ENCODE results near the gene YKT6.

The YKT6 gene

DNA sequence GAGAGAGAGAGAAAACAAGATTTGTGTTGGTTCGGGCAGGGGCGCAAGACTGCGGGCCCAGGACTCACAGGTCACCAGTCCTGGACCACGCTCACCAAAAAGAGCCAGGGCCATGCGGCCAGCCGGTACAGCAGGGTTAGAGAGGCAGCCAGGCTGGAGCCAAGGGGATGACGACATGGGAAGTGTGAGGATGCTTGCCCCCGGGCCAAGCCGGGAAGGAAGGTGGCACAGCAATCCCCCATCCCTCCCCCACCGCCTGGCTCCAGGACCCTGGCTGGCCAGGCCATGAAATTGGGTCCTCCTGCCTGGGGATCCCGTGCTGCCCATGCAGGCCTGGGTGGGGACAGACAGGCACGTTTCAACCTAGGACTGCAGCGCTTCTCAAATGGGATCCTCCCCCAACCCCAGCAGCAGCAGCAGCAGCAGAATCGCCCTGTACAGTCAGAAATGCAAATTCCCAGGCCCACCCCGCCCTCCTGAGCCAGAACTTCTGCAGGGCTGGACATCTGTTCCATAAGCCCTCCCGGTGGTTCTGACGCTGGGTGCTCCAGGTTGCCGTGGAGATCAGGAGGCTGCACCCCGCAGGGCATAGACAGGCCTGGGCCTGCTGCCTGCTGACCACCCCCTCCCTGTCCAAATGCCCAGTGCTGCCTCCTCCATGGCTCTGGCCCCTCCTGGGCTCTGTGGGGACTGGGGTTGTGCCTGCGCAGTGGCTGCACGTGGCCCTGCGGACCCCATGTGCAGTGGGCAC lies 35.0 kb downstream of the YKT6 start:
- no peak for DNase-seq

DNA sequence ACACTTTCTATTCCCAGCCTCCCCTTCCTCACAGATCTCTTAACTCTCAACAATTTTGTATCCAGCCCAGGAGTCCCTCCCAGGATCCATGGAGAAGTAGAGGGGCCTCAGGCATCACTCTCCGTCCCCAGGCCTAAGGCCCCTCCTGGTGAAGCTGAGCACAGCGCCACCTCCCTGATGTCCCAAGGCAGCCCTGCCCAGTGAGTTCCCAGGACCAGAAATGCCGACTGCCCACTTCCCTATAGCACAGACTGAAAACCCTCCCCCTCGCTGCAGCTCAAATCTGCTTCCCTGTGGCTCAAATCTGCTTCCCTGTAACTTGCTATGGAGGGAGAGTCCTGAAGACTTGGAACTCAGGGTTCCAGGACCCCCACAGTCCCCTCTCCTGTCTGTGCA lies 35.6 kb downstream of the YKT6 start:
- DNase-seq, result no peak

DNA sequence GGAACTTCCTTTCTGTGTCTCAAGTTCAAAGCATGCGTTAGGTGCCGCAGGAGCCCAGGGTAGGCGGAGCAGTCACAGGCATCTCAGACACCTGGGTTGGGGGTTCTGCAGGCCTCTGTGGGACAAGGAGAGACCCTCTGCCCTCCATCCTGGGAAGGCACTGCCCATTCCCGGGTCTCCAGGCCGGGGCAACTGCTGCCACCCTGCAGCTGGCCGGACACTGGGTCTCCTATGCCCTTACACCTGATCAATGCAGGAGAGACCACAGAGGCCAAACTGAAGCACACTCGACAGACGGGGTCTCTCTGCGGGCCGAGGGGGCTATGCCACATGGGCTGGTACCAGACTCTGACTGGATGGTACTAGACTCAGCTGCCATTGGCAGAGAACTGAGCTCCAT lies 36.9 kb downstream of the YKT6 start:
- no peak for DNase-seq

DNA sequence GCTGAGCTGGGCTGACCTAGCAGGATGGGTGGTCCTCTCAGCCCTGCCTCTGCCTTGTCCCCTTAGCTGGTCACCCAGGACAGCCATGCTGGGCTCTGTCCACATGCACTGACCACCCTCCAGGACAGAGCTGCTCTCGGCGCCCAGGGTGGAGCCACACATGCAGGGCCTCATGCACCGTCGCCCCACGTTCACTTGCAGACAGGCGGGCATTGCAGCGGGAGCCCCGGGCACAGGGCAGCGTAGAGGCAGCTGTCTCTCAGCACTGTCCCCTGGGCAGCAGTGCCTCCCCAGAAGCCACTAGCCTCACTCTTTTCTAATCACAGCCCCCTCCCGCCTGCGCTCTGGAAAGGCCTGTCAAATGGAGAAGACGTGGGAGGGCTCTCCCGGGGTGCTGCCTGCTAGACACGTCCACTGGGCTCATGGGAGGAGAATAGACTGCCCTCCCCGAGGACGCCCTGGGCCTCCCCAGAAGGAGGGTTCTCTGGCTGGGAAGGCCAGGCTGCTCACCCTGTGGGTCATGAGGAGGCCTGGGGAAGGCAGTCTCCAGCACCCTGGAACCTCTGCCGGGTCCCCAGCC lies 37.4 kb downstream of the YKT6 start:
- DNase-seq, result no peak

DNA sequence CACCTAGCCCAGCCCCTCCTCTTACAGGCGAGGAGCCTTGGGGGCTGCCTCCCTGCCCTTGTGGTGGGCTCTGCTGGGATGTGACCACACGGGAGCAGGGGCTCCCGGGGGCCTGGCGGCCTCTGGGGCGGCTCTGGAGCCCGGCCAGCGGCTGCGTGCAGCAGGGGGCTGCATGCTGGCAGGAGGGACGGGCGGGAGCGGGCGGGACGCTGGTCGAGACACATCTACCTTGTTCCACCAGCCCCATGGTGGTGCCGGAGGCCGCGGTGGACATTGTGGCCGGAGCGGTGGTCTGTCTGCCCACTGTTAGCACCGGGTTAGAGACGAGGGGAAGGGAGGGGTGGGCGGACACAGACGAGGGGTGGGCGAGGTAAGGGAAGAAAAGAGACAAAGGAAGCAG lies 38.6 kb downstream of the YKT6 start:
- DNase-seq, result no peak

DNA sequence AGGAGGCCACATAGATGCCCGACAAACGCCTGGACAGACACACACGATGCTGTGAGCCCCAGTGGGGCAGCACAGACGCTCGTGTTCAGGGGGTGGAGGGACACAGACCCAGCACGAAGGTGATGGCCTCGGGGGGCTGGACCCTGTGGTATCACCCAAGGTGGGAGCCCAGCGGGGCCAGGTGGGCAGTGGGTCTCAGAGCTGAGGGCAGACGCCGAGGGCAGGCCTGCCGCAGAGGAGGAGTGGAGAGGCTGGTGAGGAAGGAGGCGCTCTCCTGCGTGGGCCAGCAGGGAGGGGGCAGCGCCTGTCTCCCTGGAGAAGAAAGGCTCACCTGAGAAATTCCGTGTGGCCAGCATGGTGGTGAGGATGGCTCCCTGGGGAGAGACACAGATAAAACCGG lies 39.6 kb downstream of the YKT6 start:
- no peak for DNase-seq

DNA sequence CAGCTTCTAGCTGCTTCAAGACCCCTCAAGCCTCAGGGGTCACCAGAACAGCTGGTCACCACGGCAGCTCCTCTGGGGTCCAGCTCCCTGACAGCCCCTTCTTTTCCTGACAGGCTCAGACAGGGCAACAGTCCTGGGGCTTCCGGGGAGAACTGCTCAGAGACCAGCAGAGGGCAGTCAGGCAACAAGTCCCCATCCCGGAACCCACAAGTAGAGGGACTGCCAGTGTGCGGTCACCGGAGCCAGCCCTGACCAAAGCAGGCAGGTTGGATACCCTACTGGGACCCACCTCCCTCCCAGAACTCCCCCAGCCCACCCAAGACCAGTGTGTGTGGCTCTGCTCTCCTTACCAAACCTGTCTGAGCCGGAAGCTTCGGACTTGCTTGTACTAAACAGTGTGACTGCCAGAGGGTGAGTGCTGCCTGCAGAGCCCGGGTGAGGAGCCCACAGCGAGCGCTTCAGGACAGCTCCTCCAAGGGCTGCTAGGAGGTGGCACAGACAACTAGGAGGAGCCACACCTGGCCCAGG lies 40.3 kb downstream of the YKT6 start:
- peak; percentile 72 for DNase-seq

DNA sequence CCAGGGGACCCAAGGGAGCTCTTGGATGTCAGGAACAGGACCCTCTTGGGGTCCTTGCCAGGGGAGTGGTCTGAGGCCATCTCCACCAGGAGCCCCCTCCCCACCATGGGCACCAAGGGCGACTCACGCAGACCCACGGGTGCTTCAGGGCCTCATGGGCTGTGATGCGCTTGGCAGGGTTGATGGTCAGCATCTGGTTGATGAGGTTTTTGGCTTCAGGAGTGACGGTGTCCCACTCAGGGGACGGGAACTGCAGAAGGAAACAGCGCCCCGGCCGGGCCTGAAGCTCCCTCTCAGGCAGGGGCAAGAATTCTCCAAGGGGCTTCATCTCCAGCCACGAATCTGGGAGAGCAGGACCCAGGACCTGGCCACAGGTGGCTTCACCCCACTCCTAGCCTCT lies 41.3 kb downstream of the YKT6 start:
- no peak for DNase-seq

DNA sequence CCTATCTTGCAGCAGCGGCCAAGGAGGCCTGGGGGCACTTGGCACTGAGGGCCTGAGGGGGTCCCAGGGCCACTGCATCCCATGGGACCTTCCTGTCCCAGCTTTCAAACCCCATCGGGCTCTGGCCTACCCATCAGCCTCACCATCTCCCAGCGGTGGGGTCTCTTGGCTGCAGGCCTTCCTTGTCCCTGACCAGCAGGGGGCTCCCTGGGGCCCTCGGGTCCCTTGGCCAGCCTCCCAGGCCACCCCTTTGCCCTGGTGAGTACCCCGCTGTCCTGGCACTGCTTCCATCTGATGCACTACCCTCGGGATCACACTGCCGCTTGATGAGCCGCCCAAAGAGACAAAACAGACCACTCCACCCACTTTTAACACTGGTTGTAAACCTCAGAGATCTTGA lies 43.5 kb downstream of the YKT6 start:
- peak; percentile 71 for DNase-seq

DNA sequence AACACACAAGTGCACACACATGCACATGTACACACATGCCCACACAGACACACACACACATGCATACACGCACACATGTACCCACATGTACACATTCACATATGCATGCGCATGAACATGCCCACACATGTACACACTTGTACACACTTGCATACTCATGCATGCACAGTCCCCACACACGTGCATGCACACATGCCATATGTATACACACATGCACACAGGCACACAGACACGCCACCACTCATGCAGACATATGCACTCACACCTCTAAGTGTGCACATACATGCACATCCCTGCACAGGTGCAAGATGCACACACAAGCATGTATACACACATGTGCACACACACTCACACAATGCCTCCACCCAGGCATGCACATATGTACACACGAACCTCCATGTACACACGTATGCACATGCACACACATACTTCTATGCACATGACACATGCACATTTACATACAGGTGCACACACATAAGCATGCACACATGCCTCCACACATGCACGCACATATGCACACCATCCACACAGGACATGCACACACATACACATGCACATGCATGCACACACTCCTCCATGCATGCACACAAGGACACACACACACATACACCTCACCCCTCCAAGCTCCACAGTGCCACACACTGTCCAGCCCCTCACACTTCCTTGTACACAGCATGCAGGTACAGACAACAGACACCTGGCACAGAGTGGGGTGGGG lies 45.8 kb downstream of the YKT6 start:
- DNase-seq, result no peak

DNA sequence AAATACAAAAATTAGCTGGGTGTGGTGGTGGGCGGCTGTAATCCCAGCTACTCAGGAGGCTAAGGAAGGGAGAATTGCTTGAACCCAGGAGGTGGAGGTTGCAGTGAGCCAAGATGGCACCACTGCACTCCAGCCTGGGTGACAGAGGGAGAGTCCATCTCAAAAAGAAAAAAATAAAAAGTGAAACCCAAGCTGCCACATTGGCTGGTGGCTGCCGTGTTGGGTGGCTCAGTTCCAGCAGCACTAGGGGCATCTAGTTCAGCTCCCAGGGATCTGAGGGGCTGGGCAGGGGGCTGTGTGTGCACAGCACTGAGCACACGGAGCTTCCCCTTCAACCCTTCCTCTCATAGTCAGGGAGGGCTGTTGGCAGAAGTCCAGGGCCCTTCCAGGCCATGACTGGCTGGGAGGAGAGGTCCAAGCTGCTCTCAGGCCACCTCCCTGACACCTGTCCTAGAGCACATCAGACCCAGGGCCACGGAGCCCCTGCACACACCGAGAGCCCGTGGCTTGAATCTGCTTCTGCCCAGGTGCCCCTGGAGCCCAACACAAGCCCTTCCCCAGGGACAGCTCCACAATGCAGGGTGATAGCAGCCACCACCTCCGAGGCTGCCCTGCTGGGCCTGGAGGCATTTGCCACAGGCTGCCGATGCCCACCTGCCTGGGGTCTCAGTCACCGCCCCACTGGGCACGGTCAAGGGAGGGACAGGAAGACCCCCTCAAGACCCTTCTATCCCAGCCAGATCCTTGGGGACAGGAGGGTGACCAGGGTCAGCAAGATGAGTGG lies 47.3 kb downstream of the YKT6 start:
- DNase-seq, result no peak

DNA sequence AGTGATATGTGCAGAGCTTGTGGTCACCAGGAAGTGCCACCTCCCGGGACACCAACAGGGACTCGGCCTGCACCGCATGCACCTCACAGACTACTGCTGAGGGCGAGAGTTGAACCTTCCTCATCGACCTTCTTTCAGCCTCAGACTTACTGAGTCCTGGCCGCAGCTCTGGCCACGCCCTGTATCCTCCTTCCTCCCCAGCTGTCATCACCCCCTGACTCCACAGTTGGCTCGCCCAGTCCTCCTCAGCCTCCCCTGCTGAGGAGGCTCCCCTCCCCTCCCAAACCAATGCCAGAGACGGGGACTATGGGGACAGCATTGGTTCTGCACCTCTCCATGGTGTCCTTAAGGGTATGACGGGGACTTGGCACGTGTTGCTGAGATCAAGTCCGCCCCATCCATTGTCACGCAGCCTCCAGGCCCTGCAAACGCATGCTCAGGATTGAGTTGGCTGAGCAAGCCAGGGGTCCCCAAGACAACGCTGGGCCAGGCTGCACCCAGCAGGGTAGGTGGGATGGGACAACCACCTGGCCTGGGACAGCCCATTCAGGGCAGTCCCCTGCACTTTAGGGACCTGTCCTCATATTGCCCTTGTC lies 49.0 kb downstream of the YKT6 start:
- no peak for DNase-seq

DNA sequence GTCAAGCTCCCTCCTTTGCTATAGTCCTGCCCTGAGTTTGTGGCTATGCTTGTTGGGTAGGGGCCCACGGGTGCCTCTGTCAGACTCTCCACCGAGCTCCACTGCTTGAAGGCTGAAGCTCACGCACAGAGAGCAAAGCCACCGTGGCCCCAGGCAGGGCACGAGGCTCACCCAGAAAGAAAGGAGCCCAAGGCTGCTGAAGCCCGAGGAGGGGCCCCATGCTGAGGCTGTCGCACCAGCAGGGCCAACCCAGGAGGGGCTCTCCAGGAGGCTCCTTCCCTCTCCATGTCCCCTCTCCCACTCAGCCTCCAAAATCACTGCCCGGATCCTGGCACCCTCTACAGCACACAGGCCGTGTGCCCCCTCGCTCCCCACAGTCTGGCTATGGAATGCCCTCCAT lies 50.5 kb downstream of the YKT6 start:
- DNase-seq, result no peak

DNA sequence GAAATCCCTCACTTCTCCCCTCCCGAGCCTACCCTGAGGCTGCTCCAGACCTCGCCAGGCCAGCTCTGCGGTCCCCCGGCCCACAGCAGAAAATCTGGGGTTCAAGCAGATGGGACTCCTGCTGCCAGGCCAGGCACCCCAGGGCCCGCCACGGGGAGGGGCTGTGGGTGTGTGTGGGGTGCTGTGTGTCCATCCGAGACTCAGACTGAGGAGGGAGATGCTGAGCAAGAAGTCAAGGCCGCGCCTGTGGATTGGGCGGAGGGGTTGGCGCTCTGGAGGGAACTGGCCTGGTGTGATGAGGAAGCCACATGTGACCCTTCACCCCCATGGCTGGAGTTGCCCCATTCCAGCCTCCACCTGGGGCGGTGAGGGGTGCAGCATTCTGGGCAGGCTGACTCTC lies 51.1 kb downstream of the YKT6 start:
- no peak for DNase-seq

DNA sequence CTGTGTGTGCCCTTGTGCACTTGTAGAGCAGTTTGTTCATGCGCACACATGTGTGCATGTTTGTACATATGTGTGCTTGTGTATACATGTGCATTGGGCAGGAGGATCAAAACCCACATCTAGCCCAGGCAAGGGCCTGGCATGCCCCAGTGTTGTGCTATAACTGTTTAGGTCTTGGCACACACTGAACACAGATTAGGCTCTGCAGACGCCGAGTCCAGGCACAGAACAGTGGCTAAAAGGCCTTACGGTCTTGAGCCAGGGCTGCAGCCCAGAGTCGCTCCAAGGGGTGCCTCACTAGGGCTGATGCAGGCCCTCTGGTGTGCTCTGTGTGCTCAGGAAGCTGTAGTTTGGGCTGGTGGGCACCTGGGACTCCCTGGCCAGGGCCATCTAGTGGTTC lies 55.7 kb downstream of the YKT6 start:
- DNase-seq, result no peak

DNA sequence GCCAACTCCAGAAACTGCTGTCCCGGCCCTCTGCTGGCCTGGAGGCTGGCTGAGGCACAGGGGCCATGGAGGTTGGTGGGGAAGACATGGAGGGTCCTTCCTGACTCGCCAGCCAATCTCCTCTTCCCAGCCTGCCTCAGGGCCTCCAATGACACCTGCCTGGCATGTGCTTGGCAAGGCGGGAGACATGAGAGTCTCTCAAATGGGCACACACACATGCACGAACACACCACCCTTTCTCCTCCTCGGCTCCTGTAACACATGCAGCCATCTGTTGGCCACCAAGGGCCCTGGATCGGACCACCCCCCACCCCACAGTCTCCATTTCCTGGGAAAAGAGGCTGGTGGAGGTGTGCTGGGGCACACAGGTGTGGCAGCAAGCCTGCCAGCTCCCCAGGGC lies 56.4 kb downstream of the YKT6 start:
- DNase-seq, result peak; percentile 28

DNA sequence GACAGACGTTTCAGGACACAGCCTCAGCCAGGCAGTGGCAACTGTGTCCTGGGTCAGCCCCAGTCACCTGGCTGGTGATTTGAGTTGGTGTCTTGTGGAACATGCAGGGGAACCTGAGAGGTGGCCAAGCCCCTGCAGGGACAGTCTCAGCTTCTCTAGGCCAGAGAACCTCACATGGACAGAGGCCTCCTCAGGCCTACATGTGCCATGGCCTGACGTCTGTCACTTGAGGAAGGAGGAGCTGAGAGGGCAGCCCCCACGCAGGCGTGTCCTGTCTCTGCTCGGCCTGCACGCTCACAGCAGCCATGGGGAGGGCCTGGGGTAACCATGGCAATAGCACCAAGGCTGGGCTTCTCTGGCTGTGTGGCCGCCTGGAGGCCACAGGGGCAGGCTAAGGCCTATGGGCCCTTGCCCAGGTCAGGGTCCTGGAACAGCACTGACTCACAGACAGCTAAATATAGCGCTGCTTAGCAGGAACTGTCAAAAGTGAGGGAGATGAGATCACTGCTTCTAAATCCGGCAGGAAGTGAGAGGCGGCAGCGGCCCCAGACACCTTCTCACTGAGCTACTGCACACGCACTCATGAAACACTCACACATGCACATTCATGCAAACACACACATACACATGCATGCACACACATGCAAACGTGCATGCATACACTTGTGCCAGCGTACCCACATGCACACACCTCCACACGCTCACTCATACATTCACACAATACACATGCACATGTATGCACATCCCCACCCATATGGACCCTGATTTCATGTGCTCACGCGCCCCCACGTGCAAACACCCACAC lies 57.0 kb downstream of the YKT6 start:
- peak; percentile 77 for DNase-seq

DNA sequence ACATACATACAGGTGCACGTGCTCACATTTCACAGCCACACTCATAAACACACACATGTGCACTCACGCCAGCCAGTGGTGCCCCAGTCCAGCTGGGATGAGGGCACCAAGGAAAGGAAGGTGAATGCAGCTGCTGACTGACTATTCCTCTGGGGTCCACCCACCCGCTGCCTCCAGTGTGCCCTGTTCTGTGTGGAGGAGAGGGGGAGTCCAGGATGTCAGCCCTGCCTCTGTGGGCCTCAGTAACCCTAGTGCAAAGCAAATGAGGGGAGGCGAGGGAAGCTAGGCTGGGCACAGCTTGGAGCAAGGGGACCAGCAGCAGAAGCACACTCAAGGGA lies 57.6 kb downstream of the YKT6 start:
- DNase-seq, result peak; percentile 41

DNA sequence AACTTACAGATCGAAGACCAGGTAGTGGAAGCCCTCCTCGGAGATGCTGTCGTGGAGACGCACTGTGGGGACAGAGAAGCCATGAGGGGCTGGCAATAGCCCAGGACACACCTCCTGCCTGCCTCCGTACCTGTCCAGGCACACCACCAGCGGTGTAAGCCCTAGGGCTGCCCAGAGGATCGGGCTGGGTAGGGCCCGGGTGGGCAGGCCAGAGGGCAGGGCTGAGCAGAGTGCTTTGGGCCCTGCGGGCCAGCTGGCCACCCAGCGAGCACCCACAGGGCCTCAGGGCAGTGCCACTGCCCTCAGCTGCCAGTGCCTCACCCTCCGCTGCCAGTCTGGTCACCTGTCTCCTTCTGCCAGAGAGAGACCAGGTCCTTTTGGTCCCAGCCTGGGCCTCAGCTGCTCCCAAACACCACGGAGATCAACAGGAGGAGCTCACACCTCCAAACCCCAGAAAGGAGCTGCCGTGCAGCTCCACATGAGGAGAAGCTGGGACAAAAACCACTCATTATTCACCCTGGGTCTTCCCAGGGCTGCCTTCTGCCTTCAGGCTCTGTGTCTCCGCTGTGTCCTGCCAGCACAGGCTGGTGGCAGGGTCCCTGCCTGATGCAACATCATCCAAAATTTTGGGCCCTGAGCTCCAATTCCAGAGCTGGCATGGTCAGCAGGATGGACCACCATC lies 58.2 kb downstream of the YKT6 start:
- no peak for DNase-seq

DNA sequence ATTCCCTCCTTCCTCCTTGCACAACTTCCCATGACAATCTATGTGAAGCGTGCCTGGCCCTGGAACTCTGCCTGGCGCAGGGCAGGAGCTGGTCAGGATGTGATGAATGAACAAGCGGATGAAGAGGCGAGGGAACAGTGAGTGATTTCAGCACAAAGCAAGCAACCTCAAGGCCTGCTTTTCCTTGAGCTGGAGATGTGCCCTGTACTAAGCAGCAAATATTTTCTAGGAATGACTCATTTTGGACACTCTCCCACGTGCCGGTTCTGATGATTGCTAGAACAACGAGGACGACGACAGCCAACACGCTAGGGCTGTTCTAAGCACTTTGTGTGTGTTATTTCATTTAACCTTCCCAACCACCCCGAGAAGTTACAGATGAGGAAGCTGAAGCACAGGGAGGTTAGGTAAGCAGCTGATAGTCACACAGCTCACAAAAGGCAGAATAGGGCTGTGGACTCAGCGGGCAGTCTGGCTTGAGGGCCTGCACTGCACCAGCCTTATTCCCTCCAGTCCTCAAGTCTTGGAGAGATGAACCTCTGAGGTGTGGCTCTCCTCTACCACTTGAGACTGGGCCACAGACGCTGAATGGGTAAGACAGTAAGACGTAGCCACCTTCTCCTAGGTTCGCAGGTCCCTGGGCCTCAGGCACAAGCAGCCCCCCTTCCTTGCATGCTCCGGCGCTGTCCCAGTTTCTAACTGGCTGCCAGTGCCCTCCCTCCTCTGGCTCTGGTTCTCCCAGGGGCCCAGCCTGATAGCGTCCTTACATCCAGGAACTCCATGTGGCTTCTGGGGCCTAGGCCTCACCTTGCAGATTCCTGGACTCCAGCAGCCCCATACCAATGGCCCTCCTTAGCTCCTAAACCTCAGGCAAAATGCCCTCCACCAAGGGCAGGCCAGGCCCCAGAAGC lies 59.0 kb downstream of the YKT6 start:
- no peak for DNase-seq
